ENCODE data around the gene CENPH.

- TF ChIP-seq, protein P1, sequence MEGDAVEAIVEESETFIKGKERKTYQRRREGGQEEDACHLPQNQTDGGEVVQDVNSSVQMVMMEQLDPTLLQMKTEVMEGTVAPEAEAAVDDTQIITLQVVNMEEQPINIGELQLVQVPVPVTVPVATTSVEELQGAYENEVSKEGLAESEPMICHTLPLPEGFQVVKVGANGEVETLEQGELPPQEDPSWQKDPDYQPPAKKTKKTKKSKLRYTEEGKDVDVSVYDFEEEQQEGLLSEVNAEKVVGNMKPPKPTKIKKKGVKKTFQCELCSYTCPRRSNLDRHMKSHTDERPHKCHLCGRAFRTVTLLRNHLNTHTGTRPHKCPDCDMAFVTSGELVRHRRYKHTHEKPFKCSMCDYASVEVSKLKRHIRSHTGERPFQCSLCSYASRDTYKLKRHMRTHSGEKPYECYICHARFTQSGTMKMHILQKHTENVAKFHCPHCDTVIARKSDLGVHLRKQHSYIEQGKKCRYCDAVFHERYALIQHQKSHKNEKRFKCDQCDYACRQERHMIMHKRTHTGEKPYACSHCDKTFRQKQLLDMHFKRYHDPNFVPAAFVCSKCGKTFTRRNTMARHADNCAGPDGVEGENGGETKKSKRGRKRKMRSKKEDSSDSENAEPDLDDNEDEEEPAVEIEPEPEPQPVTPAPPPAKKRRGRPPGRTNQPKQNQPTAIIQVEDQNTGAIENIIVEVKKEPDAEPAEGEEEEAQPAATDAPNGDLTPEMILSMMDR (IDR thresholded peaks at IDR 0.05; ENCODE audit: poor library complexity) = no peak
- no peak for TF ChIP-seq EZH2 (IDR thresholded peaks at IDR 0.05; ENCODE audit: borderline replicate concordance)
- TF ChIP-seq EZH2phosphoT487 (IDR thresholded peaks at IDR 0.05; ENCODE audit: low read depth, severe bottlenecking, unreplicated experiment) = no peak
Measured at GRCh38 chr5:69225860-69226259, 36.5 kb downstream of the CENPH start.

Data from hepatocyte (in vitro differentiated cells).